AG04449 (cell line): ENCODE results near the gene POGLUT3.

Source experiments
- CTCF ChIA-PET: fragments of 350-600 bp; formaldehyde crosslinking; extraction: SDS; loops from one replicate; lab custom pipeline; 2021; ENCODE audit warnings: antibody characterized with exemption; lab: Yijun Ruan, JAX
- POLR2A ChIA-PET: fragments of 400-600, 350-600 bp; formaldehyde crosslinking; extraction: SDS; loops from one replicate; lab custom pipeline; 2020; ENCODE audit warnings: antibody characterized with exemption, inconsistent platforms; lab: Yijun Ruan, JAX
- DNase-seq: peaks from one replicate; pipeline ENCODE4 v3.0.0-alpha.2; 2010; ENCODE audit warnings: low read depth, low spot score
- H3K4me3 ChIP-seq: 2 replicates; pipeline ENCODE4 v1.5.1; 2011; ENCODE audit warnings: low read depth, mild to moderate bottlenecking, control low read depth, low read length
- TF ChIP-seq, protein P1 (sequence below): IDR thresholded peaks from one replicate; pipeline ENCODE4 v1.5.1; 2011; ENCODE audit warnings: mild to moderate bottlenecking, moderate library complexity, low read length, control low read depth, inconsistent platforms; ENCODE audit not compliant: insufficient read depth; ENCODE audit errors: missing control alignments

POGLUT3 gene

DNA sequence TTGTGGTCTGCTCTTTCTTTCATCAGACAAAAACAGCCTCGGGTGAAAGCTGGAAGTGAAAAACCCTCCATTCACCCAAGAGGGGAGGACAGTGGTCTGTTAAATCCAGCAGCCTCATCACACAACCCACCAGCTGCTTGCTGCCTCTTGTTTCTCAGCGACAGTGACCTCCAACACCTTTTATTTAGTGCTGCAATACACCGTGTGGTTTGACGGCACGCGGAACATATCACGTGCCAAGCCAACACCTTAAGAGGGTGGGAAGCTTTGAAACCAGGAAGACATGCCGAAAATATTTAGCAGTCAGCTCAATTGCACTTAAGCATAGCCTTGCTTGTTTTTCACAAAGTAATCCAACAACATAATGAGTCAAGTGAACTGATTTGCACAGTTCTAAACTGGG lies 39.8 kb upstream of the POGLUT3 start:
- TF ChIP-seq, protein P1, sequence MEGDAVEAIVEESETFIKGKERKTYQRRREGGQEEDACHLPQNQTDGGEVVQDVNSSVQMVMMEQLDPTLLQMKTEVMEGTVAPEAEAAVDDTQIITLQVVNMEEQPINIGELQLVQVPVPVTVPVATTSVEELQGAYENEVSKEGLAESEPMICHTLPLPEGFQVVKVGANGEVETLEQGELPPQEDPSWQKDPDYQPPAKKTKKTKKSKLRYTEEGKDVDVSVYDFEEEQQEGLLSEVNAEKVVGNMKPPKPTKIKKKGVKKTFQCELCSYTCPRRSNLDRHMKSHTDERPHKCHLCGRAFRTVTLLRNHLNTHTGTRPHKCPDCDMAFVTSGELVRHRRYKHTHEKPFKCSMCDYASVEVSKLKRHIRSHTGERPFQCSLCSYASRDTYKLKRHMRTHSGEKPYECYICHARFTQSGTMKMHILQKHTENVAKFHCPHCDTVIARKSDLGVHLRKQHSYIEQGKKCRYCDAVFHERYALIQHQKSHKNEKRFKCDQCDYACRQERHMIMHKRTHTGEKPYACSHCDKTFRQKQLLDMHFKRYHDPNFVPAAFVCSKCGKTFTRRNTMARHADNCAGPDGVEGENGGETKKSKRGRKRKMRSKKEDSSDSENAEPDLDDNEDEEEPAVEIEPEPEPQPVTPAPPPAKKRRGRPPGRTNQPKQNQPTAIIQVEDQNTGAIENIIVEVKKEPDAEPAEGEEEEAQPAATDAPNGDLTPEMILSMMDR, result no peak
- ChIA-PET POLR2A (no interaction called here), CTCF (no interaction called here)
- no peak overlapping the region for H3K4me3 ChIP-seq
- DNase-seq, result no peak

DNA sequence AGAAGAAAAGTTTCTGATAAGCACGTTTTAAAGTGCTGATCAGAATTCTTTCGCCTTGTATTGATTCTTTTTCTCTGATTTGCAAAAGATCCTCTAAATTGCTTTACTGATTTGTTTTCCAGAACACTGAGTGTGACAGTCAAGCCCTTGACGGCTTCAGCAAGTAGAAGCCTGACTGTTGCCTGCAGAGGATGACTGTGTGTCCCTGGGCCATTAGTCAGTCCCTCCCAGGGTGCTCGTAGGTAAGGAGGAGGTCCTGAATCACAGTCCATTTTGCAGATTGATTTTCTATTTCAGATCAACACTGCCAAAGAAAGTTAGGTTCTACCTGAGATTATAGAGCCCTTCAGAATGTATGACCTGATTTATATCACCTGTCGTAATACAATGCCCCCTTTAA lies 38.6 kb upstream of the POGLUT3 start:
- CTCF ChIA-PET, result no interaction called here
- no peak for DNase-seq
- TF ChIP-seq, protein P1, result no peak

GRCh38 chr11:108535384-108535955 lies 37.3 kb upstream of the POGLUT3 start:
- H3K4me3 ChIP-seq, result no peak overlapping the region
- DNase-seq, result no peak
- ChIA-PET POLR2A (no interaction called here), CTCF (no interaction called here)
- TF ChIP-seq, protein P1, result no peak

More for the DNA sequence above, 38.6 kb upstream of the POGLUT3 start:
- POLR2A ChIA-PET, result no interaction called here
- no peak overlapping the region for H3K4me3 ChIP-seq

- no peak for DNase-seq
- H3K4me3 ChIP-seq, result no peak overlapping the region
- ChIA-PET CTCF (no interaction called here), POLR2A (no interaction called here)
- TF ChIP-seq, protein P1, result no peak
Measured at GRCh38 chr11:108534274-108534882, 36.2 kb upstream of the POGLUT3 start.

DNA sequence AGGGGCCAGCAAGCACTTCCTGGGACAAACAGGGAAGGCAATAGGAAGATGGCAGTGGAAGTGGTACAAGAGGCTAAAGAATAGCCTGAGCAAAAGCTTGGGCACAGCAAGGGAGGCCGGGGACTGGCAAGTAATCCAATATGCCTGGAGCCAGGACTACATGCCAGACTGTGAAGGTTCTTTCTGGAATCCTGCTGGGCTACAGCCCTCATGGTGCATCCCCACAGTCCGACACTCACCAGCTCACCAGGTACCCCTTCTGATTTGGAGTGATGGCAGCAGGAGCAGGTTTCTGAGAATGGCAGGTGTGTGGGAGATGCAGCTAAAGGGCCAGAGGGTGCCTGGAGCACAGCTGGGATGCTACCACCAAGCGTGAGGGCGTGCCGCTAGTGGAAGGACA lies 32.2 kb upstream of the POGLUT3 start:
- no peak for DNase-seq
- TF ChIP-seq, protein P1, result no peak
- ChIA-PET POLR2A (no interaction called here), CTCF (no interaction called here)
- no peak overlapping the region for H3K4me3 ChIP-seq

DNA sequence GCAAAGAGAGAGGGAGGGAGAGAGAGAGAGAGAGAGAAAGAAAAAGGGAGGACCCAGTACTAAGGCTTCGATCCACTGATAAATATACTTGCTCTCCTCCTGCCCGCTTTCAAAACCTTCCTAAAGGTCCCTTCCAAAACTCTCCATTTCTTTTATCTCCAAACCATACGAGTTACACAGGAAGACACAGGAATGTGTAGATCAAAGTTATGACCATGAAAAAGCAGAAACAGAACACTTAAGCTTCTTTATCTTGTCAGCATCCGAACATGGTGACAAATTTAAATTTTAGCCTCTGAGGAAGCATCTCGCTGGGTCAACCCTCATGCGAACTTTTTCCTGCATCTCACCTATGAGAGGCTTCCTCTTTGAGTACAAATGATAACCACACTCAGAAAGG lies 29.2 kb upstream of the POGLUT3 start:
- H3K4me3 ChIP-seq, result no peak overlapping the region
- CTCF ChIA-PET, result no interaction called here
- DNase-seq, result no peak
- TF ChIP-seq, protein P1, result no peak
- POLR2A ChIA-PET, result no interaction called here
